Astrocyte (in vitro differentiated cells and primary cell): ENCODE measurements around the gene TRPM8.

Experiments used
- EZH2 ChIP-seq: IDR thresholded peaks from 2 replicates; pipeline ENCODE4 v1.6.1; 2012; ENCODE audit warnings: mild to moderate bottlenecking, low read length, inconsistent platforms; ENCODE audit not compliant: insufficient read depth
- TF ChIP-seq, protein P1 (sequence below): IDR thresholded peaks from 2 replicates; pipeline ENCODE4 v1.5.1; 2011; ENCODE audit warnings: low read depth, mild to moderate bottlenecking, inconsistent platforms, low read length, moderate library complexity; ENCODE audit not compliant: insufficient read depth

- TF ChIP-seq, protein P1, sequence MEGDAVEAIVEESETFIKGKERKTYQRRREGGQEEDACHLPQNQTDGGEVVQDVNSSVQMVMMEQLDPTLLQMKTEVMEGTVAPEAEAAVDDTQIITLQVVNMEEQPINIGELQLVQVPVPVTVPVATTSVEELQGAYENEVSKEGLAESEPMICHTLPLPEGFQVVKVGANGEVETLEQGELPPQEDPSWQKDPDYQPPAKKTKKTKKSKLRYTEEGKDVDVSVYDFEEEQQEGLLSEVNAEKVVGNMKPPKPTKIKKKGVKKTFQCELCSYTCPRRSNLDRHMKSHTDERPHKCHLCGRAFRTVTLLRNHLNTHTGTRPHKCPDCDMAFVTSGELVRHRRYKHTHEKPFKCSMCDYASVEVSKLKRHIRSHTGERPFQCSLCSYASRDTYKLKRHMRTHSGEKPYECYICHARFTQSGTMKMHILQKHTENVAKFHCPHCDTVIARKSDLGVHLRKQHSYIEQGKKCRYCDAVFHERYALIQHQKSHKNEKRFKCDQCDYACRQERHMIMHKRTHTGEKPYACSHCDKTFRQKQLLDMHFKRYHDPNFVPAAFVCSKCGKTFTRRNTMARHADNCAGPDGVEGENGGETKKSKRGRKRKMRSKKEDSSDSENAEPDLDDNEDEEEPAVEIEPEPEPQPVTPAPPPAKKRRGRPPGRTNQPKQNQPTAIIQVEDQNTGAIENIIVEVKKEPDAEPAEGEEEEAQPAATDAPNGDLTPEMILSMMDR = no peak
- no peak for TF ChIP-seq EZH2
Measured at GRCh38 chr2:233945146-233945545, 28.0 kb downstream of the TRPM8 start.
